Spleen (tissue), 7 donors: ENCODE results near the gene HDHD3.

Experiments
- POLR2A ChIP-seq, 3 donors: fragments of 450-650 bp; IDR thresholded peaks; one replicate each; pipeline ENCODE4 v1.5.1; 2017; ENCODE audit warnings: antibody characterized with exemption in 3 of 3, mild to moderate bottlenecking in 1 of 3
- POLR2AphosphoS5 ChIP-seq, 3 donors: sonication (generic); formaldehyde crosslinking; IDR thresholded peaks; one replicate each; pipeline ENCODE4 v1.5.1; 2017; ENCODE audit warnings: antibody characterized with exemption in 3 of 3
- TF ChIP-seq, protein P1 (sequence below), 11 experiments: fragments of 200-600 bp in 7 of 11; fragments of 450-650 bp in 4 of 11; sonication (generic) in 4 of 11; IDR thresholded peaks in 8 of 11; conservative IDR thresholded peaks in 3 of 11; 1 replicate in 7 of 11; 2 replicates in 4 of 11; pipeline versions ENCODE4 v1.4.0 to v1.8.0; 2016 to 2021; ENCODE audit warnings: antibody characterized with exemption in 11 of 11, inconsistent platforms in 4 of 11, mild to moderate bottlenecking in 1 of 11
- donor health status: DM: no; HTN: no; CAD: no; lungs with moderate emphysema.
- donor health status: DM: no; HTN: no; CAD: no.
- donor health status: DM: no; HTN: no; CAD: no.

DNA sequence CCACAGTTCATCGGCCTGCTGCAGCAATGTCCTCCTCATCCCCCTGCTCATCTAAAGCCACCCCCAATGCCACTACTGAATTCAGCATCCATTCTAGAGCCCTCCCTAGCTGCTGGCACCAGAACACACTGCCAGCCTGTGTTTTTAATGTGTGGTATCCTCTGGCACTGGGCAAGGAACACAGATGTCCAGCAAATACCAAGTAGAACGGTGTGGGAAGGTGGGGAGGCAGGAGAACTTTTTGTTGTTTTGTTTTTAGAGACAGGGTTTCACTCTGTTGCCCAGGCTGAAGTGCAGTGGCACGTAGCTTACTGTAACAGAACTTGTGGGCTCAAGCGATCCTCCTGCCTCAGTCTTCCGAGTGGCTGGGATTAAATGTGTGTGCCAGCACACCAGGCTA is 4.7 kb downstream of the HDHD3 start:
- TF ChIP-seq, protein P1, sequence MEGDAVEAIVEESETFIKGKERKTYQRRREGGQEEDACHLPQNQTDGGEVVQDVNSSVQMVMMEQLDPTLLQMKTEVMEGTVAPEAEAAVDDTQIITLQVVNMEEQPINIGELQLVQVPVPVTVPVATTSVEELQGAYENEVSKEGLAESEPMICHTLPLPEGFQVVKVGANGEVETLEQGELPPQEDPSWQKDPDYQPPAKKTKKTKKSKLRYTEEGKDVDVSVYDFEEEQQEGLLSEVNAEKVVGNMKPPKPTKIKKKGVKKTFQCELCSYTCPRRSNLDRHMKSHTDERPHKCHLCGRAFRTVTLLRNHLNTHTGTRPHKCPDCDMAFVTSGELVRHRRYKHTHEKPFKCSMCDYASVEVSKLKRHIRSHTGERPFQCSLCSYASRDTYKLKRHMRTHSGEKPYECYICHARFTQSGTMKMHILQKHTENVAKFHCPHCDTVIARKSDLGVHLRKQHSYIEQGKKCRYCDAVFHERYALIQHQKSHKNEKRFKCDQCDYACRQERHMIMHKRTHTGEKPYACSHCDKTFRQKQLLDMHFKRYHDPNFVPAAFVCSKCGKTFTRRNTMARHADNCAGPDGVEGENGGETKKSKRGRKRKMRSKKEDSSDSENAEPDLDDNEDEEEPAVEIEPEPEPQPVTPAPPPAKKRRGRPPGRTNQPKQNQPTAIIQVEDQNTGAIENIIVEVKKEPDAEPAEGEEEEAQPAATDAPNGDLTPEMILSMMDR (IDR thresholded peaks at IDR 0.05 in 8 of 11, conservative IDR thresholded peaks at IDR 0.05 in 3 of 11) = no peak
- TF ChIP-seq POLR2A (IDR thresholded peaks at IDR 0.05) (no peak), POLR2AphosphoS5 (IDR thresholded peaks at IDR 0.05) (no peak)
